Motor neuron (in vitro differentiated cells): ENCODE results near the gene POR. TPM values are rescaled to one million over a fixed set of nuclear protein-coding genes. Genes with fewer than 3 reads are reported as not detected.
"Not testable (repeated sequence)": the region's sequence is repeated elsewhere in the genome, so short reads cannot be mapped to it uniquely, and the experiment has no call there.

Experiments used
- ATAC-seq, 8 experiments: fragments of 200-7000 bp; cut with Tn5 transposase; replicated peaks in 6 of 8; 2 replicates each; pipeline ENCODE4 v1.8.0; 2021; ENCODE audit warnings: mild to moderate bottlenecking in 8 of 8, moderate library complexity in 8 of 8
- H3K27ac ChIP-seq, 2 donors: fragments of 250-450 bp; sonication (Bioruptor Pico); 2 replicates each; pipeline ENCODE4 v1.9.0; 2021; ENCODE audit warnings: antibody characterized with exemption in 2 of 2, mild to moderate bottlenecking in 2 of 2, moderate library complexity in 1 of 2
- H3K4me1 ChIP-seq, 2 donors: fragments of 250-450 bp; sonication (Bioruptor Pico); replicated peaks in 1 of 2; 2 replicates each; pipeline ENCODE4 v1.6.1; 2021; ENCODE audit warnings: antibody characterized with exemption in 2 of 2, mild to moderate bottlenecking in 2 of 2, moderate library complexity in 1 of 2
- H3K4me3 ChIP-seq, 5 donors: fragments of 250-450 bp; sonication (Bioruptor Pico); 2 replicates each; pipeline ENCODE4 v1.9.0; 2021; ENCODE audit warnings: antibody characterized with exemption in 5 of 5, mild to moderate bottlenecking in 5 of 5, moderate library complexity in 4 of 5
- WGBS, 10 experiments: fragments of 450-650 bp; shearing (Covaris generic); methylation state at CpG; one replicate each; pipeline ENCODE4 v1.0.0; 2022; 5-methylcytosine and 5-hydroxymethylcytosine counted together
- in situ Hi-C, 9 experiments: fragments of 400-800 bp; cut with MboI; loops; one replicate each; pipeline ENCODE4 v1.15.0; 2021; ENCODE audit warnings: low sequenced_read_pairs in 9 of 9, low pct_unique_long_range_greater_than_20kb in 2 of 9; ENCODE audit not compliant: unreplicated experiment in 9 of 9
- total RNA-seq, 8 experiments: library from RNA; unstranded; fragments of 300-600 nt; gene quantifications; 2 replicates each; pipeline versions ENCODE4 v1.2.3 to v1.2.4, GENCODE V29; 2022

The POR gene
- total RNA-seq, 8 experiments from 2014 or later, result 52.9 to 105 (median 66.2) TPM

GRCh38 chr7:76023002-76023401 lies 108.0 kb downstream of the POR start:
- 0 to 67% (median 50%) methylated on average over 1 to 4 of the region's 4 CpGs; no CpG with 5 or more reads in 2 of the 10 experiments for WGBS, 10 experiments
- Histone ChIP-seq H3K4me3 (no peak overlapping the region), H3K27ac (no peak overlapping the region), H3K4me1 (no peaks in the 10 kb centered on the region)
- in situ Hi-C loops, result loop anchor here in 1 of 9 experiments (25.0 kb wide), 1 partner anchor 161 kb away; no protein-coding TSS in a partner anchor
- peak in 1 of 8 experiments; percentile 27 for ATAC-seq

GRCh38 chr7:76029682-76030081 lies 114.7 kb downstream of the POR start:
- H3K4me3 ChIP-seq, H3K27ac ChIP-seq, H3K4me1 ChIP-seq, ATAC-seq, in situ Hi-C loops: not testable (repeated sequence)
- WGBS, 10 experiments, result 73 to 100% (median 100%) methylated on average over 1 to 5 of the region's 7 CpGs; no CpG with 5 or more reads in 2 of the 10 experiments

- Histone ChIP-seq H3K27ac (no peak overlapping the region), H3K4me1 (no peaks in the 10 kb centered on the region), H3K4me3 (no peak overlapping the region)
- ATAC-seq, result no peak
- in situ Hi-C loops, result no loop called here
- WGBS, 10 experiments, result 60% methylated on average over 1 of the region's 1 CpG; no CpG with 5 or more reads in 9 of the 10 experiments
These were observed 117.0 kb downstream of the POR start for GRCh38 chr7:76031964-76032363.

Other genes starting within 250 kb of the POR start
- gene HIP1, start 176.2 kb upstream of the POR start, total RNA-seq, result 10 to 100 TPM in 5 of 8 experiments, 1 to 10 TPM in 3; 1.8 to 28.4 (median 19.1) TPM
- gene CCL26, start 142.9 kb upstream of the POR start, total RNA-seq, result 1 to 10 TPM in 1 of 8 experiments, not detected in 7; 4.9 TPM
- gene CCL24, start 101.3 kb upstream of the POR start, total RNA-seq, result not detected
- 100 to 1,000 TPM in 2 of 8 experiments, 10 to 100 TPM in 6; 44.1 to 157 (median 73.2) TPM for gene RHBDD2, start 36.1 kb upstream of the POR start, total RNA-seq
- gene TMEM120A, start 79.4 kb downstream of the POR start, total RNA-seq, result 10 to 100 TPM; 17.6 to 29.8 (median 22.3) TPM
- gene STYXL1, start 132.8 kb downstream of the POR start, total RNA-seq, result 10 to 100 TPM; 33.3 to 63.4 (median 42.4) TPM
- gene MDH2, start 133.0 kb downstream of the POR start, total RNA-seq, result 100 to 1,000 TPM in 7 of 8 experiments, 10 to 100 TPM in 1; 98.4 to 223 (median 131) TPM